HepG2 (cell line): ENCODE measurements around the gene ARF5. TPM values are rescaled to one million over a fixed set of nuclear protein-coding genes. Genes with fewer than 3 reads are reported as not detected.

ENCODE experiments used
- JUND ChIP-seq: sonication (generic); formaldehyde crosslinking; IDR thresholded peaks from 2 replicates; pipeline ENCODE4 v1.8.0; 2022; ENCODE audit warnings: mild to moderate bottlenecking, missing genetic modification reagents
- NR2F2 ChIP-seq: IDR thresholded peaks from 2 replicates; pipeline ENCODE4 v1.6.1; 2012; ENCODE audit warnings: low read depth, inconsistent platforms, borderline replicate concordance
- SCMH1 ChIP-seq: sonication (generic); formaldehyde crosslinking; IDR thresholded peaks from 2 replicates; pipeline ENCODE4 v1.9.0; 2021; ENCODE audit warnings: missing genetic modification reagents, mild to moderate bottlenecking, borderline replicate concordance
- polyA plus RNA-seq, 8 experiments: library from polyadenylated mRNA; depleted of rRNA in 3 of 8; stranded (reverse) in 7 of 8; unstranded in 1 of 8; fragments of >200 nt; fragmentation: Illumina TruSeq in 4 of 8; extraction: Trizol in 4 of 8; gene quantifications; 2 replicates each; pipeline versions ENCODE4 v1.2.1 to v1.2.3, GENCODE V29; 2011 to 2016; ENCODE audit warnings: low read depth in 4 of 8, missing spikeins in 1 of 8, mixed read lengths in 1 of 8; ENCODE audit not compliant: insufficient read depth in 1 of 8
- total RNA-seq, 5 experiments: library from RNA; depleted of rRNA; stranded (reverse); fragments of >200 nt; fragmentation: Illumina TruSeq; extraction: Trizol; gene quantifications; 2 replicates each; pipeline ENCODE4 v1.2.3, GENCODE V29; 2016; ENCODE audit warnings: low read depth in 1 of 5
- TF ChIP-seq, protein P1 (sequence below), 2 experiments: sonication (generic) in 1 of 2; formaldehyde crosslinking in 1 of 2; IDR thresholded peaks; 2 replicates each; pipeline versions ENCODE4 v1.6.1 to v1.9.0; 2014 to 2022; ENCODE audit warnings: antibody characterized with exemption in 1 of 2, borderline replicate concordance in 1 of 2, inconsistent platforms in 1 of 2, low read depth in 1 of 2, missing genetic modification reagents in 1 of 2
- TF ChIP-seq, protein P2 (sequence below): sonication (generic); formaldehyde crosslinking; IDR thresholded peaks from 2 replicates; pipeline ENCODE4 v1.4.0; 2020; ENCODE audit warnings: missing genetic modification reagents

Gene ARF5
- total and polyA plus RNA-seq, 2 of the 13 experiments (the other 11 are each of a cell fraction or from before 2014, with no cell fraction given): 109 to 135 TPM

DNA sequence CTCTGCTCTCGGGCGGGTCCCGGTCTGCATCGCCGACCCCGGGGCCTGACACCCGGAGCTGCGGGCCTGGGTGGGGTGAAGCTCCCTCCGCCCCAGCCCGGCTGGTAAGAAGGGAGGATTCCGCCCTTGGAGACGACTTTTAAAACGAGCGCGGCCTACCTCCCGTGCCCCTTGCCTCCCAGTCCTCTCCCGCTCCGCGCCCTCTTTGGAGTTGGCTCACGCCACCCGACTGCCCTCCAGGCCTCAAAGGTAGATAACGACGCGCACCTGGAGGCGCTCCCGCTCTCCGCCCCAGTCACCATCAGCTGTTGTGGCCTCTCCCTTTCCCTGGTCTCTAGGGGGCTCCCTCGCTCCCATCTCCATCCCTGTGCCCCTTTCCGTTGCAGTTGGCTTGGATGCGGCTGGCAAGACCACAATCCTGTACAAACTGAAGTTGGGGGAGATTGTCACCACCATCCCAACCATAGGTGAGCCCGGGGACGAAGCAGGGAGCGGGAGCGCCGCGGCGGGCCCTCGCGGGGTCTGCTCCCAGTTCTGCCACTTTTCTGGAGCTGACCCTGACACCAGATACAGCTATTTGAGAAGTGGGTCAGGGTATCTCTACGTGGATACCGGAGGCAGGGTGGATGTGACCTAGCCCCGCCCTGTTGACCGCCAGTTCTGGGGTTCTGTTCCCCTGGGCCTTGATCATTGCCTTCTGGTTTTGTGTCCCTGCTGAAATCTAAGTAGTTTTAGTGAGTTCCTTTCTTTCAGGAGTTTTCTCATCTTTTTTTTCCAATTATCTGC lies 679 bp downstream of the ARF5 start (continued):
- TF ChIP-seq, protein P1, sequence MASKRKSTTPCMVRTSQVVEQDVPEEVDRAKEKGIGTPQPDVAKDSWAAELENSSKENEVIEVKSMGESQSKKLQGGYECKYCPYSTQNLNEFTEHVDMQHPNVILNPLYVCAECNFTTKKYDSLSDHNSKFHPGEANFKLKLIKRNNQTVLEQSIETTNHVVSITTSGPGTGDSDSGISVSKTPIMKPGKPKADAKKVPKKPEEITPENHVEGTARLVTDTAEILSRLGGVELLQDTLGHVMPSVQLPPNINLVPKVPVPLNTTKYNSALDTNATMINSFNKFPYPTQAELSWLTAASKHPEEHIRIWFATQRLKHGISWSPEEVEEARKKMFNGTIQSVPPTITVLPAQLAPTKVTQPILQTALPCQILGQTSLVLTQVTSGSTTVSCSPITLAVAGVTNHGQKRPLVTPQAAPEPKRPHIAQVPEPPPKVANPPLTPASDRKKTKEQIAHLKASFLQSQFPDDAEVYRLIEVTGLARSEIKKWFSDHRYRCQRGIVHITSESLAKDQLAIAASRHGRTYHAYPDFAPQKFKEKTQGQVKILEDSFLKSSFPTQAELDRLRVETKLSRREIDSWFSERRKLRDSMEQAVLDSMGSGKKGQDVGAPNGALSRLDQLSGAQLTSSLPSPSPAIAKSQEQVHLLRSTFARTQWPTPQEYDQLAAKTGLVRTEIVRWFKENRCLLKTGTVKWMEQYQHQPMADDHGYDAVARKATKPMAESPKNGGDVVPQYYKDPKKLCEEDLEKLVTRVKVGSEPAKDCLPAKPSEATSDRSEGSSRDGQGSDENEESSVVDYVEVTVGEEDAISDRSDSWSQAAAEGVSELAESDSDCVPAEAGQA (IDR thresholded peaks at IDR 0.05; ENCODE audit: low read depth): no peak
- TF ChIP-seq, protein P1 (CRISPR knock-in tag; IDR thresholded peaks at IDR 0.05; ENCODE audit: borderline replicate concordance): no peak
- TF ChIP-seq, protein P2, sequence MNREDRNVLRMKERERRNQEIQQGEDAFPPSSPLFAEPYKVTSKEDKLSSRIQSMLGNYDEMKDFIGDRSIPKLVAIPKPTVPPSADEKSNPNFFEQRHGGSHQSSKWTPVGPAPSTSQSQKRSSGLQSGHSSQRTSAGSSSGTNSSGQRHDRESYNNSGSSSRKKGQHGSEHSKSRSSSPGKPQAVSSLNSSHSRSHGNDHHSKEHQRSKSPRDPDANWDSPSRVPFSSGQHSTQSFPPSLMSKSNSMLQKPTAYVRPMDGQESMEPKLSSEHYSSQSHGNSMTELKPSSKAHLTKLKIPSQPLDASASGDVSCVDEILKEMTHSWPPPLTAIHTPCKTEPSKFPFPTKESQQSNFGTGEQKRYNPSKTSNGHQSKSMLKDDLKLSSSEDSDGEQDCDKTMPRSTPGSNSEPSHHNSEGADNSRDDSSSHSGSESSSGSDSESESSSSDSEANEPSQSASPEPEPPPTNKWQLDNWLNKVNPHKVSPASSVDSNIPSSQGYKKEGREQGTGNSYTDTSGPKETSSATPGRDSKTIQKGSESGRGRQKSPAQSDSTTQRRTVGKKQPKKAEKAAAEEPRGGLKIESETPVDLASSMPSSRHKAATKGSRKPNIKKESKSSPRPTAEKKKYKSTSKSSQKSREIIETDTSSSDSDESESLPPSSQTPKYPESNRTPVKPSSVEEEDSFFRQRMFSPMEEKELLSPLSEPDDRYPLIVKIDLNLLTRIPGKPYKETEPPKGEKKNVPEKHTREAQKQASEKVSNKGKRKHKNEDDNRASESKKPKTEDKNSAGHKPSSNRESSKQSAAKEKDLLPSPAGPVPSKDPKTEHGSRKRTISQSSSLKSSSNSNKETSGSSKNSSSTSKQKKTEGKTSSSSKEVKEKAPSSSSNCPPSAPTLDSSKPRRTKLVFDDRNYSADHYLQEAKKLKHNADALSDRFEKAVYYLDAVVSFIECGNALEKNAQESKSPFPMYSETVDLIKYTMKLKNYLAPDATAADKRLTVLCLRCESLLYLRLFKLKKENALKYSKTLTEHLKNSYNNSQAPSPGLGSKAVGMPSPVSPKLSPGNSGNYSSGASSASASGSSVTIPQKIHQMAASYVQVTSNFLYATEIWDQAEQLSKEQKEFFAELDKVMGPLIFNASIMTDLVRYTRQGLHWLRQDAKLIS (CRISPR knock-in tag): no peak
- TF ChIP-seq JUND (CRISPR knock-in tag) (no peak), NR2F2 (no peak), SCMH1 (CRISPR knock-in tag) (no peak)
- TF ChIP-seq, all 625 proteins: peak for 96
